ENCODE measurements around the gene TSACC.
A peak's percentile ranks its signal among the peaks of the same experiment; 100 is the strongest.
"Not testable (repeated sequence)": the region's sequence is repeated elsewhere in the genome, so short reads cannot be mapped to it uniquely, and the experiment has no call there.

Gene TSACC

GRCh38 chr1:156346636-156347035 lies 8.3 kb downstream of the TSACC start:
- DNase-seq (ENCODE audit: low read depth, low spot score): no peak
- in situ Hi-C loops (cut with HindIII; ENCODE audit: low sequenced_read_pairs): no loop called here
- no peak for TF ChIP-seq CTCF (IDR thresholded peaks at IDR 0.05; ENCODE audit: low read depth, low read length)
- no peak overlapping the region for H3K4me3 ChIP-seq (ENCODE audit: low read depth, low read length)

- TF ChIP-seq CTCF (IDR thresholded peaks at IDR 0.05; ENCODE audit: low read depth, low read length): no peak
- in situ Hi-C loops (cut with HindIII; ENCODE audit: low sequenced_read_pairs): no loop called here
- peak; percentile 37 for DNase-seq (ENCODE audit: low read depth, low spot score)
- H3K4me3 ChIP-seq (ENCODE audit: low read depth, low read length): no peak overlapping the region
These were observed 9.0 kb downstream of the TSACC start for GRCh38 chr1:156347331-156347730.

- DNase-seq (ENCODE audit: low read depth, low spot score); H3K4me3 ChIP-seq (ENCODE audit: low read depth, low read length); in situ Hi-C loops (cut with HindIII; ENCODE audit: low sequenced_read_pairs): not testable (repeated sequence)
These were observed 14.2 kb downstream of the TSACC start for GRCh38 chr1:156352481-156352880.

GRCh38 chr1:156356262-156356874 lies 18.0 kb downstream of the TSACC start:
- TF ChIP-seq CTCF (IDR thresholded peaks at IDR 0.05; ENCODE audit: low read depth, low read length): no peak
- in situ Hi-C loops (cut with HindIII; ENCODE audit: low sequenced_read_pairs): no loop called here
- DNase-seq (ENCODE audit: low read depth, low spot score): no peak

GRCh38 chr1:156356875-156357534 lies 18.7 kb downstream of the TSACC start:
- peak; percentile 50 for TF ChIP-seq CTCF (IDR thresholded peaks at IDR 0.05; ENCODE audit: low read depth, low read length)
- no peak overlapping the region for H3K4me3 ChIP-seq (ENCODE audit: low read depth, low read length)
- DNase-seq (ENCODE audit: low read depth, low spot score): no peak
- in situ Hi-C loops (cut with HindIII; ENCODE audit: low sequenced_read_pairs): no loop called here

More at GRCh38 chr1:156356262-156356874, 18.0 kb downstream of the TSACC start:
- no peak overlapping the region for H3K4me3 ChIP-seq (ENCODE audit: low read depth, low read length)

- in situ Hi-C loops (cut with HindIII; ENCODE audit: low sequenced_read_pairs): no loop called here
- no peak for DNase-seq (ENCODE audit: low read depth, low spot score)
- no peak for TF ChIP-seq CTCF (IDR thresholded peaks at IDR 0.05; ENCODE audit: low read depth, low read length)
- no peak overlapping the region for H3K4me3 ChIP-seq (ENCODE audit: low read depth, low read length)
These were observed 19.7 kb downstream of the TSACC start for GRCh38 chr1:156357977-156358376.

- TF ChIP-seq CTCF (IDR thresholded peaks at IDR 0.05; ENCODE audit: low read depth, low read length): no peak
- in situ Hi-C loops (cut with HindIII; ENCODE audit: low sequenced_read_pairs): no loop called here
- H3K4me3 ChIP-seq (ENCODE audit: low read depth, low read length): no peak overlapping the region
- no peak for DNase-seq (ENCODE audit: low read depth, low spot score)
These were observed 20.3 kb downstream of the TSACC start for GRCh38 chr1:156358641-156359040.
